Measurements from ENCODE around the gene TAF6. TPM values are rescaled to one million over a fixed set of nuclear protein-coding genes. Genes with fewer than 3 reads are reported as not detected.

Gene TAF6
- 39.0 TPM for polyA plus RNA-seq (ENCODE audit: insufficient read length)

- DNase-seq, result peak; percentile 97
These were observed at the start of gene TAF6, which contains the start of gene CNPY4 for GRCh38 chr7:100119072-100119969. Gene TAF6 (minus strand): TSS chr7:100119358. CDS start chr7:100114209, 5,149 bp downstream. Gene CNPY4 (plus strand): TSS chr7:100119634. CDS start chr7:100119745, 111 bp downstream.

- DNase-seq, result no peak
These were observed 48.8 kb upstream of the TAF6 start for GRCh38 chr7:100167912-100168323.

DNA sequence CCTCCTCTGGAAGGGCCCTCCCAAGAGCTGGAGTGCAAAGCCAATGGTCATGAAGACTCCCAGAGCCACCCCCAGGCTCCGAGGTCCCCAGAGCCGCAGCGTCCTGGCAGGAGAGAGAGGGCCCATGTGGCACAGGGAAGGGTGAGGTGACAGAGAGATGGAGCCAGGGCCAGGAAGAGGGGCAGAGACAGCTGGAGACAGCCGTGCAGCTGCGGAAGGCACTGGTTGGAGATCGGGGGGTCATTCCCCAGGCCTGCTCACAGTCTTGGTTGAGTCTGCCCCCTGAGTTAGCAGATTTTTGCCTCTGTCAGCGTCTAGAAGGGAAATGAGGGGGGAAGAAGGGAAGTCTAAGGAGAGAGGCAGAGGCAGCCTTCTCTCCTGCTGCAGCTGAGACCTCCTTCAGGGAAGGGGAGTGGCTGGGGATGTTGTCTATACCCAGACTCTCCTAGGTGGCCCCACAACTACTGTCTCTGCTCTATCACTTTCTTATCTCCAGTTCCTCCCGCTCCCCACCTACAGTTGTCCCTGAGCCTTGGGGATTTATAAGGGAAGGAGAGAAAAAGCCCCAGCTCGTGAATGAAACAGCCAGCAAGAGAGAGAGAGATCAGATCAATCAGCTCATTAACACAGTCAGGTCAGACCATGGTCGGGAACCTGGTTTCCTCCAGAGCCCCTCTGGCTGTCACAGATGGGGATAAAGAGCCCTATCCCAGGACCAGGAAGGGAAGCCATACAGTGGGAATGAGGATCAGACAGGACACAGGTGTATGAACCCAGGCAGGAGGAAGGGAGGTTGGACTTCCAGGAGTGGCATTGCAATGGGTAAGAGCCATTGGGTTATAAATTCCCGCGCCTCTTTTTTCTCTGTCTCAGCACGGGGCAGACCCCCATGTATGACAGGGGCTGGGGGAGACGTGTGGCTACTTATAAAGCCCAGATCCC, 48.1 kb upstream of the TAF6 start:
- no peak for DNase-seq

DNA sequence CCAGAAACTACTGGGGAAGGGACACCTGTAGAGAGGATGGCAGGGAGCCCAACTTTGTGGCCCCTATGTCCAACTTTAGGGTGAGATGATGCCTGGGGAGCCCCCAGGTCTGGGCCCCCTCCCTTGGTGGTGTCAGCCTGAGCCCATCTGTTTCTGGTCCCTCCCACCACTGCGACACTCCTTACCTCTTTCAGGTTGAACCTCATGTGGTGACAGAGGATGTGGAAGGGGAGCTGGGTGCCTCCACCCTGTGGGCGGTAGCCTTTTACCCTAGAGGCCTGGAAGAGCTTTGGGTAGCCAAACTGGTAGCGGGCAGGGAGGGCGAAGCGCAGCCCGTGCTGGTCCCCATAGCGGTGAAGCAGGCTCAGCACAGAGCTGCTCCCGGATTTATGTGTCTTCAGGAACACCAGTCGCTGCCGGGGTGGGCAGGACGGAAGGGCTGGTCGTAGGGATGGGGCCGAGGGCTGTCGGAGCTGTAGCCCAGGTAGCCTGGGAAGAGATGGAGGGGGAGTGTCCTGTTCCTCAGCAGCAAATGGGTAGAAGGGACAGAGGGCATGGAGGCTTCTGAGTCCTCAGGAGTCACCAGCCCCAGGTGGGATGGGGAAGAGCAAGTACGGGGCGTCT, 47.3 kb upstream of the TAF6 start:
- DNase-seq, result no peak

DNA sequence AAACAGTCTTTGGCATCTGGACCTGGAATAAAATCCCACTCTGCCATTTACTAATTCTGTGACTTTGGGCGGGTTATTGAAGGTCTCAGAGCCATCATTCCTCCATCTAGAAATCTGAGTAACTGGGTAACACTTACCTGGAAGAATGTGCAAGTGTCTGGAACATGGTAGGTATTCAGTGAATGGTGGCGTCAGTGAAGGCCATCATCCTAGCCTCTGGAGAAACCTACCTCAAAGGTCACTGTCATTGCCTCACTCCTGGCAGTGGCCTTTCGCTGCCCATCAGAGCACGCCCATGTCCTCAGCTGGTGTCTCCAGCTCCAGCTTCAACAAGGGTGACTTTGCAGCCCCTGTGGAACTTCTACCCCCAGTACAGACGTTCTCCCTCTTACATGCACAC, 44.7 kb upstream of the TAF6 start:
- DNase-seq, result no peak

- no peak for DNase-seq
These were observed 43.9 kb upstream of the TAF6 start for GRCh38 chr7:100163006-100163531.

- no peak for DNase-seq
These were observed 40.9 kb upstream of the TAF6 start for GRCh38 chr7:100160067-100160466.

GRCh38 chr7:100159099-100159623, 40.0 kb upstream of the TAF6 start:
- no peak for DNase-seq

DNA sequence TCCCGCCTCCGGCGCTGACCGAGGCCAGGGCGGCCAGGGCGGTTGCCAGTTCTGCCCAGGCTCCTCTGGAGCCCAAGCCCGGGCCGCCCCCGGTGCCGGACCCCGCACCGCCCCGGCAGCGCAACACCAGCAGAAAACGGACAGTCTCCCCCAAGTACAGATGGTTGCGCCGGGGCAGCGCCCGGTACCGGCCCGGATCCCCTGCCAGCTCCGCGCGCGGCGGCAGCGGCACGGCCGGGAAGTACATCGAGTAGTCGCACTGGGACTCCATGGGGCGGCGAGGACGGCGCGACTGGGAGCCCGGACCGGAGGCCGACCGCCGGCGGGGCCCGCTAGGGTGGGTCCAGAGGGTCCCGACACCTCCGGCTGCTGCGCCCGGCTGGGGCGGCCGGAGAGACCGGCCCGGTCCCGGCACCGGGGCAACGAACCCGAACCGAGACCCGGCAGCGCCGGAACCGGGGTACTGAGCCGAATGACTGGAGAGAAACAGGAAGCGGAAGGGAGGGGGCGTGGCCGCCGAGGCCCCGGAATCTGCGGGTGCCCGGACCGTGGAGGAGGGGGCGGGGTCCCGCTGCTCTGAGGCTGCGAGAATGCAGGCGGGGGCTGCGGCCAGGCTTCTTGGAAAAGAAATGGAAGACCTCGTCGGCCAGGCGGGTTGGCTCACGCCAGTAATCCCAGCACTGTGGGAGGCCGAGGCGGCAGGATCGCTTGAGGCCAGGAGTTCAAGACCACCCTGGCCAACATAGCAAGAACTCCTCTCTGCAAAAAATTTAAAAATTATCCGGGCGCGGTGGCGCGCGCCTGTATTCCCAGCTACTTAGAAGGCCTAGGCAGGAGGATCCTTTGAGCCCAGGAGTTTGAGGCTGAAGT, 39.3 kb upstream of the TAF6 start, which contains the start of gene TRAPPC14:
Gene TRAPPC14, minus strand, starts transcription at position 495 of the 870 bp plus-strand sequence. Its CDS starts 224 bp downstream, at position 271.
- peak; percentile 90 for DNase-seq

DNA sequence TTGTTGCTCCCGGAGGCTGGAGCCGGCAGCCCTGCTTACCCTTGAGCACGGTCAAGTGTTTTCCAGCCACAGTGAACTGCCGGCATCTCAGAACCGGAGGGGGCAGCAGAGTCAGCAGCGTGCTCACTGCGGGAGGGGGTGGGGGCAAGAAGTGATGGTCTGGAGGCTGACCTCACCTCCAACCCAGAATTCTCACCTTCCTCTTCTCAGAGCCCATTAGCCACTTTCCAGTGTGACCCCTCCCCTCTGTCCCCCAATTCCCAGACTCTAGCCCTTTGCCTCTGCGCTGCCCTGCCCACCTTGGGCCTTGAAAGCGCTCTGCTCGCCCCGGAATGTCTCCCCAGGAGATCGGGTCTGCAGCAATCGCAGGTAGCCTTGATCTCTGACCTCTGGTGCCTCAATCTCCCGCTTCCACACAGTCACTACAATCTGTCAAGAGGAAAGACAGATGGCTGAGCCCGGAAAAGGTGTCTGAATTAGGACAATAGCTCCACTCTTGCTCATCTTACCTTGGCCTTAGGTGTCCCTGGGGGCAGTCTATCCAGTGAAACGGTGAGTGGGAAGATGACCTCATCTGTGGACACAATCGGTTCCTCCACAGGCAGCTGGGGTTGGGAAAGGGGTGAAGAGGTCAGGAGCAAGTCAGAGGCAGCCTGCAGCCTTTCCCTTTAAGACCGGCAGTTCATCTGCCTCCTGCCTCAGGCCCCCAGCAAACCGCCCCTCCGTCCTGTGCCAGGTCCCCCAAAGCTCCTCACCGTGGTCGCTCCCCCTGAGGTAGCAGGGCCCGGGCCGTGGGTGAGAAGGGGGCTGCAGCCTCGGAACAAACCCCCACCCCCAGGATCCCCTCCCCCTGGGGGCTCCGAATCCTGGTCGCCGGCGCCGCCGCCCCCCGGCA, 38.4 kb upstream of the TAF6 start:
- DNase-seq, result no peak

GRCh38 chr7:100157069-100157333, 37.8 kb upstream of the TAF6 start:
- DNase-seq, result no peak

DNA sequence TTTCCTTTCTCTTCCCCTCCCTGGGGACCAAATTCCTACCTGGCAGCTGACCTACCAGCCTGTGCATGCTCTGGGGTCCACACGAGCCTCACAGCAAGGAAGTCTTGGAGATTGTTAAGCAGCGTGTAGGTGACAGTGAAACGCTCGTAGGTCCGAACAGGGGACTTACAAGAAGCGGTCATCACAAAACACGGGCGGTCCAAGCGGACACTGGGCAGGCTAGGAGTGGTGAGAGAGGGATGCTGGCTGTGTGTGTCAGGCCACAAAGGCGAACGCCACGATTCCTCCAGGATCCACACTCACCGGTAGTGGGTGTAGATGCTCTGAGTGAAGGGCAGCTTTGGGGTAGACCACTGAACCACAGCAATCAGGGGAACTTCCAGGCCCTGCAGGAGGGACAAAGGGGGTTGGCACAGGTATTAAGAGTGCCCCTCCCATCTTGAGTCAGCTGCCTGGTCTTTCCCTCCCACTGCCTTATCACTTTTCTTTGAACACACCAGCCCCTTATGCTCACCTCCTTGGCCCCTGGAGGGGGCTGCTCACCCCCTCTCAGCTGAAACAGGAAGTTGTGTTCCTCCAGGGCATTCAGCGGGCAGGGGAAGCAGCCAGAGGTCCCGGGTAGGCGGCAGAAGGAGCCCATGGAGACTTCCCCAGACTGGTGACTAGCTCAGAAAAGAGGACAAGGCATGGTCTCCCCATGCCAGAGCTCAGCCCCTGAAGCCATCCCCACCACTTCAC, 37.3 kb upstream of the TAF6 start:
- no peak for DNase-seq

DNA sequence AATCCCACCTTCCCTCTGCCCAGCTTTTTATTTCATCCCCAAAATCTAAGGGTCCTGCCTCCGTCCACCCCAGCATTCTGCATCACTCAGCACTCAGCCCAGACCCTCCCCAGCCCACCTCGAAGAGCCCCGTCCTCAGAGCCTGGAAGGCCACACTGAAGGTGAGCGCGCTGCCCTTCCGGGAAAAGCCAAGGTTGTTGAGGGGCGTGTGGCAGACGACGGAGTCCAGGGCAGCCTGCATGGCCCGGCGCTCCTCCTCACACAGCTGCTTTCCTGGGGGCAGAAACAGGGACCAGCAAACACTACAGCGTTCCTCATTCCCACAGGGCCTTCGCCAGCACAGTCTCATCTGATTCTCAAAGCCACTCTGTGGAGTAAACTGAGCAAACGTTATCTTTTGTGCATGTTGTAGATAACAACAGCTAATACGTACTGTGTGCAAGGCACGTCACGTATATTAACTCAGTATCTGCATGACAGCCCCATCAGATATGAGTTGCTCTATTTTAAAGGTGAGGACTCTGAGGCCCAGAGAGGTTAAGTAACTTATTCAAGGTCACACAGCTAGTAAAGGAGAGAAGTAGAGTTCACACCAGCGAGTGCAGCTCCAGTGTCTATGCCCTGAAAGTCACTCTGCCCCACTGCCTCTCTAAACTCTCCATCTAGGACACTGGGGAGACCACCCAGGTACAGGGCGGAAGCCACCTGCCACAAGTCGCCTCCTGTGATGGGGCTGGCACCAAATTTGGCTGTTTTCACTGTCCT, 36.6 kb upstream of the TAF6 start:
- no peak for DNase-seq

DNA sequence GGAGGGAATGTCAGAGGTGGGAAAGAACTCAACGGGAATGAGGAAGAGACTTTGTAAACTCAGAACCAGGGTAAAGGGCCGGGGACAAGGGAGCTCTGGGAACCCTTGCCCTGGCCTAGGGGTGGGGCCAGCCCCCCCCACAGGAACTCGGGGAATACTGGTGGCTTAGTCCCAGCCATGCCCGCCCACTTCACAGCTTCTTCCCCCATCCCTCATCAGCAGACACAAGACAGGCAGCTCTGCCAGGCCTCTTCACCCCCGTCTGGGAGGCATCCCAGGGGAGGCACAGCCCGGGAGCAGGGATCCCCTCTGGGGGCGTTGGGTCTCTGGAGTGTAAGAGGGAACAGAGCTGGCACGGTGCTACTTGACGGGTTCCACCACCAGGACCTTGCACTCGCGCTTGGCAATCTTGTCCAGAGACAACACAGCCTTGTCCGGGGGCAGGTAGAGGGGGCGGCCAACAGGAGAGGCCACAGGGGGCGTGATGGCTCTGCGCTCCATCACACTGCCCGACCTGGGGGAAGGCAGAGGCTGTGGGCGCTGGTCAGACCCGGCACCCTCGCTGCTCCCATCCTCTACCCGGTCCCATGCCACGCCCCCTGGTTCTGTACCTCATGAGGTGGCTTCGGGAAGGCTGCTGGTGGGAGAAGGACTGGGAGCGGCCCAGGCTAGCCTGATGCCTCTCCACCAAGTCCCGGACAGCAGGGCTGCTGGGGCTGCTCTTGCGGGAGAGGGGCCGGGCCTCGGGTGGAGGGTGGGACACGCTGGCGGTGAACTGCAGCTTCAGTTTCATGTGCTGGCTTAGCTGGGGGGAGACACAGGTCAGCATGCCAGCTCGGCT, 35.7 kb upstream of the TAF6 start:
- DNase-seq, result no peak

DNA sequence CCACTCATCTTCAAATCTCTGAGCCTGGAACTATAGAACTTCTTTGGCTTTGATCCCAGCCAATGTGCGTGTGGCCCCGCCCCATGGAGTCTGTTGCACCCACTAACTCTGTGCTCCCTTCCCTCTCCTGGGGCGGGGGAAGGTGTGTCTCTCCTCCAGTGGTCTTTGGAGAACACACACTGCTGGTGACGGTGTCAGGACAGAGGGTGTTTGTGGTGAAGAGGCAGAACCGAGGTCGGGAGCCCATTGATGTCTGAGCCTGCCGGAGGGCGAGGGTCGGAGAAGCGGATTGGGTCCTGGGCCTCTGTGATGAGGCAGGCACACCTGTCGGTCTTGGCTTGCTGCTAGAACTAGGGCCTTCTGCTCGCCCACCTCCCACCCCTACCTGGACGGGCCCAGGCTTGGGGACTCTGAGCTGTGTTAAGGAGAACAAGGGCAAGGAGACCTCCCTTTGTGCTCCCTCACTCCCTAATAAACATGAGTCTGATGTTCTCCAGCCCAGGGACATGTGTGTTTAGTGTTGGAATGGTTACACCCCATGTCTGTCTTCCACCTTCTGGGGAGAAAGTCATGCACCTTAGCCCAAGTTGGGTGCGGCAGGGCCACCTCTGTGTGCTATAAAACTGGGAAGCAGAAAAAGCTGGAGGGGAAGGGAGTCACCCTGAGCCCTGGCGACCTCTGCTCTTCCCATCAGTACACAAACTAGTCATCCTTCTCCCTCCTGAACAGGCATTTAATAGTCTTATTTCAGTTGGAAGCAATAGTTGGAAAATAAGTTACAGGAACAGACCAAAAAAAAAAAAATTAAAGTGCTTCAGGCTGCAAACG, 34.8 kb upstream of the TAF6 start:
- no peak for DNase-seq

- no peak for DNase-seq
These were observed 33.9 kb upstream of the TAF6 start for GRCh38 chr7:100152937-100153666.
